Panc1 (cell line): Measurements from ENCODE around the gene SLC25A27. TPM values are rescaled to one million over a fixed set of nuclear protein-coding genes. Genes with fewer than 3 reads are reported as not detected.

Source experiments
- ATAC-seq: fragments of 200-7000 bp; cut with Tn5 transposase; 2 replicates; pipeline ENCODE4 v1.9.1; 2020; ENCODE audit warnings: mild to moderate bottlenecking, moderate library complexity
- BruUV-seq: library from RNA; stranded (reverse); fragments of 400-500 nt; replicated peaks from 2 replicates; lab custom pipeline; 2021; lab: Mats Ljungman, UMichigan
- CTCF ChIA-PET: fragments of 300-600 bp; sonication (Branson Sonifier 250); formaldehyde crosslinking; loops from one replicate; lab custom pipeline; 2022; ENCODE audit warnings: antibody characterized with exemption; lab: Charles Lee
- POLR2A ChIA-PET: fragments of 300-600 bp; sonication (Branson Sonifier 250); formaldehyde crosslinking; loops from one replicate; lab custom pipeline; 2022; ENCODE audit warnings: antibody characterized with exemption; lab: Charles Lee
- DNase-seq: peaks from one replicate; pipeline ENCODE4 v3.0.0-alpha.2; 2010; ENCODE audit warnings: low read depth, low spot score
- H3K27ac ChIP-seq: 2 replicates; pipeline ENCODE4 v1.5.1; 2011; ENCODE audit warnings: mild to moderate bottlenecking, low read length, inconsistent platforms
- H3K27me3 ChIP-seq: fragments of 200-500 bp; sonication (Bioruptor generic); 2 replicates; pipeline ENCODE4 v1.6.0; 2014; ENCODE audit warnings: low read length, inconsistent platforms; ENCODE audit not compliant: control insufficient read depth, insufficient read depth
- H3K36me3 ChIP-seq: fragments of 200-500 bp; sonication (Bioruptor generic); 2 replicates; pipeline ENCODE4 v1.5.1; 2014; ENCODE audit warnings: inconsistent platforms, mild to moderate bottlenecking, low read length, moderate library complexity; ENCODE audit not compliant: control insufficient read depth, insufficient read depth
- H3K4me1 ChIP-seq: 2 replicates; pipeline ENCODE4 v1.5.1; 2011; ENCODE audit warnings: inconsistent platforms, mild to moderate bottlenecking, low read length, moderate library complexity; ENCODE audit not compliant: control insufficient read depth, insufficient read depth
- H3K4me3 ChIP-seq, 2 experiments: 2 replicates each; pipeline ENCODE4 v1.5.1; 2011 to 2012; ENCODE audit warnings: low read depth in 2 of 2, low read length in 2 of 2, mild to moderate bottlenecking in 2 of 2, inconsistent platforms in 1 of 2, moderate library complexity in 1 of 2
- H3K9me3 ChIP-seq: fragments of 200-500 bp; sonication (Bioruptor generic); 2 replicates; pipeline ENCODE4 v1.5.1; 2014; ENCODE audit warnings: low read depth, mild to moderate bottlenecking, inconsistent platforms, low read length, moderate library complexity; ENCODE audit not compliant: control insufficient read depth, insufficient read depth
- CTCF ChIP-seq: fragments of 450-650 bp; IDR thresholded peaks from 2 replicates; pipeline ENCODE4 v1.5.1; 2017; ENCODE audit warnings: mild to moderate bottlenecking
- POLR2AphosphoS5 ChIP-seq: IDR thresholded peaks from 2 replicates; pipeline ENCODE4 v1.6.1; 2012; ENCODE audit warnings: mild to moderate bottlenecking, low read depth, low read length, moderate library complexity
- REST ChIP-seq, 2 experiments: IDR thresholded peaks; 2 replicates each; pipeline ENCODE4 v1.6.1; 2011 to 2012; ENCODE audit warnings: low read depth in 2 of 2, control low read depth in 1 of 2, low read length in 1 of 2, mild to moderate bottlenecking in 1 of 2, moderate library complexity in 1 of 2; ENCODE audit not compliant: insufficient read depth in 1 of 2
- SIN3A ChIP-seq: IDR thresholded peaks from 2 replicates; pipeline ENCODE4 v1.6.1; 2012; ENCODE audit warnings: low read depth, mild to moderate bottlenecking, low read length, moderate library complexity, borderline replicate concordance; ENCODE audit not compliant: insufficient read depth
- TCF7L2 ChIP-seq: IDR thresholded peaks from 2 replicates; pipeline ENCODE4 v1.6.1; 2011; ENCODE audit warnings: mild to moderate bottlenecking, low read depth, low read length, inconsistent platforms
- in situ Hi-C: cut with HindIII; loops from 2 replicates; pipeline ENCODE4 v1.10.0; 2016; ENCODE audit warnings: low sequenced_read_pairs, low pct_unique_long_range_greater_than_20kb
- intact Hi-C: fragments of 100-400 bp; cut with micrococcal nuclease; formaldehyde crosslinking; loops from one replicate; pipeline ENCODE4 v1.10.0; 2022; ENCODE audit not compliant: unreplicated experiment
- total RNA-seq: library from RNA; stranded (reverse); gene quantifications from one replicate; pipeline ENCODE4 v1.2.1, GENCODE V29; 2021; ENCODE audit not compliant: unreplicated experiment

Gene SLC25A27
- total RNA-seq, 1 experiment from 2014 or later = 0.77 TPM

- no peaks in the 10 kb centered on the region for H3K36me3 ChIP-seq
- POLR2A ChIA-PET = no interaction called here
- in situ Hi-C loops = no loop called here
- ATAC-seq = no peak
- CTCF ChIA-PET = no interaction called here
- H3K4me1 ChIP-seq = no peaks in the 10 kb centered on the region
- intact Hi-C loops = no loop called here
- TF ChIP-seq REST (IDR thresholded peaks at IDR 0.05; ENCODE audit: insufficient read depth in 1 of 2, low read depth in 2 of 2, low read length in 1 of 2) (no peak), SIN3A (no peak), CTCF (no peak), POLR2AphosphoS5 (no peak), TCF7L2 (no peak)
- no peak overlapping the region for H3K4me3 ChIP-seq
- DNase-seq = no peak
- no TSS peak for BruUV-seq
- H3K9me3 ChIP-seq = no peaks in the 10 kb centered on the region
- H3K27ac ChIP-seq = no peak overlapping the region
- no peaks in the 10 kb centered on the region for H3K27me3 ChIP-seq
Observed at GRCh38 chr6:46684771-46685170, 32.0 kb downstream of the SLC25A27 start.

GRCh38 chr6:46687619-46688097 lies 34.9 kb downstream of the SLC25A27 start, which contains the start of gene TDRD6:
TDRD6 (plus strand) TSS chr6:46687885; CDS start chr6:46688129, 244 bp downstream.
- intact Hi-C loops = no loop called here
- no peaks in the 10 kb centered on the region for H3K4me1 ChIP-seq
- ChIA-PET POLR2A (no interaction called here), CTCF (no interaction called here)
- no peaks in the 10 kb centered on the region for H3K27me3 ChIP-seq
- TF ChIP-seq REST (IDR thresholded peaks at IDR 0.05; ENCODE audit: insufficient read depth in 1 of 2, low read depth in 2 of 2, low read length in 1 of 2) (no peak), POLR2AphosphoS5 (no peak), CTCF (no peak), SIN3A (no peak)
- no peaks in the 10 kb centered on the region for H3K9me3 ChIP-seq
- H3K4me3 ChIP-seq = no peak within 1 kb of the TSS
- BruUV-seq = no TSS peak
- DNase-seq (no peak), ATAC-seq (no peak)
- H3K27ac ChIP-seq = no peak within 1 kb of the TSS
- in situ Hi-C loops = no loop called here
- H3K36me3 ChIP-seq = no peaks in the 10 kb centered on the region
